ENCODE results near the gene RXRG.

GRCh38 chr1:165449131-165449530, 4.2 kb upstream of the RXRG start:
- TF ChIP-seq CTCF (conservative IDR thresholded peaks at IDR 0.05; ENCODE audit: low read depth, low read length) (no peak), EZH2 (IDR thresholded peaks at IDR 0.05; ENCODE audit: borderline replicate concordance, low read depth, low read length, poor library complexity, severe bottlenecking) (no peak)

All from A673 (cell line).